Large intestine (tissue), 3 donors: ENCODE data around the gene SECISBP2. TPM values are rescaled to one million over a fixed set of nuclear protein-coding genes. Genes with fewer than 3 reads are reported as not detected.
"Not testable (repeated sequence)": the region's sequence is repeated elsewhere in the genome, so short reads cannot be mapped to it uniquely, and the experiment has no call there.

Experiments
- DNase-seq, 2 donors: peaks; one replicate each; pipeline versions ENCODE4 v3.0.0 to v3.0.0-alpha.2; 2013
- H3K27ac ChIP-seq: one replicate; pipeline ENCODE4 v1.5.1; 2013; ENCODE audit warnings: low read length
- H3K27me3 ChIP-seq: 2 replicates; pipeline ENCODE4 v1.6.1; 2013; ENCODE audit warnings: low read length; ENCODE audit not compliant: control insufficient read depth, insufficient read depth
- H3K36me3 ChIP-seq: 2 replicates; pipeline ENCODE4 v1.6.1; 2013; ENCODE audit warnings: low read length; ENCODE audit not compliant: control insufficient read depth, insufficient read depth
- H3K4me1 ChIP-seq: one replicate; pipeline ENCODE4 v1.6.1; 2013; ENCODE audit warnings: low read length; ENCODE audit not compliant: control insufficient read depth, insufficient read depth
- H3K4me3 ChIP-seq: one replicate; pipeline ENCODE4 v1.5.1; 2013; ENCODE audit warnings: low read length
- H3K9me3 ChIP-seq: one replicate; pipeline ENCODE4 v1.6.1; 2013; ENCODE audit warnings: mild to moderate bottlenecking, low read depth, low read length, moderate library complexity; ENCODE audit not compliant: control insufficient read depth
- WGBS: methylation state at CpG from one replicate; pipeline ENCODE4 v1.1.5; 2013; ENCODE audit warnings: low lambda C conversion rate; ENCODE audit not compliant: insufficient coverage; 5-methylcytosine and 5-hydroxymethylcytosine counted together
- polyA plus RNA-seq: library from polyadenylated mRNA; unstranded; fragments of 120-200 nt; gene quantifications from one replicate; pipeline ENCODE4 v1.2.1, GENCODE V29; 2013

The SECISBP2 gene
- polyA plus RNA-seq, 1 donor: 67.1 TPM

GRCh38 chr9:89363921-89364665 is 45.8 kb downstream of the SECISBP2 start:
- Histone ChIP-seq H3K27ac (no peak overlapping the region), H3K4me1 (no peaks in the 10 kb centered on the region), H3K36me3 (peaks cover 37% of the 10 kb centered on the region), H3K9me3 (no peaks in the 10 kb centered on the region), H3K4me3 (no peak overlapping the region), H3K27me3 (no peaks in the 10 kb centered on the region)
- WGBS: no CpG with 5 or more reads among the region's 9 CpGs
- DNase-seq: no peak

- H3K36me3 ChIP-seq: peaks cover 32% of the 10 kb centered on the region
- WGBS: no CpG with 5 or more reads among the region's 17 CpGs
- DNase-seq: no peak
Measured at GRCh38 chr9:89364666-89365531, 46.6 kb downstream of the SECISBP2 start.

GRCh38 chr9:89365532-89365912 is 47.2 kb downstream of the SECISBP2 start:
- H3K36me3 ChIP-seq: peaks cover 26% of the 10 kb centered on the region
- peaks cover 5% of the 10 kb centered on the region for H3K9me3 ChIP-seq
- WGBS: no CpG with 5 or more reads among the region's 2 CpGs
- H3K4me3 ChIP-seq: no peak overlapping the region
- DNase-seq: no peak
- H3K27ac ChIP-seq: no peak overlapping the region
- no peaks in the 10 kb centered on the region for H3K27me3 ChIP-seq
- H3K4me1 ChIP-seq: no peaks in the 10 kb centered on the region

More at GRCh38 chr9:89364666-89365531, 46.6 kb downstream of the SECISBP2 start:
- H3K4me3 ChIP-seq: no peak overlapping the region
- no peaks in the 10 kb centered on the region for H3K9me3 ChIP-seq
- H3K27me3 ChIP-seq: no peaks in the 10 kb centered on the region
- H3K27ac ChIP-seq: no peak overlapping the region
- H3K4me1 ChIP-seq: no peaks in the 10 kb centered on the region

- DNase-seq: no peak
- no peak overlapping the region for H3K27ac ChIP-seq
- H3K36me3 ChIP-seq: peaks cover 14% of the 10 kb centered on the region
- no peaks in the 10 kb centered on the region for H3K27me3 ChIP-seq
- H3K4me1 ChIP-seq: no peaks in the 10 kb centered on the region
- 100% methylated on average over 1 of the region's 3 CpGs for WGBS
- H3K4me3 ChIP-seq: no peak overlapping the region
- H3K9me3 ChIP-seq: peaks cover 11% of the 10 kb centered on the region
Measured at GRCh38 chr9:89366711-89367110, 48.4 kb downstream of the SECISBP2 start.

- DNase-seq: no peak
- no CpG with 5 or more reads among the region's 4 CpGs for WGBS
- H3K27ac ChIP-seq: no peak overlapping the region
Measured at GRCh38 chr9:89367281-89367680, 49.0 kb downstream of the SECISBP2 start.

GRCh38 chr9:89367726-89368437 is 49.6 kb downstream of the SECISBP2 start:
- Histone ChIP-seq H3K4me1 (no peaks in the 10 kb centered on the region), H3K27me3 (no peaks in the 10 kb centered on the region), H3K36me3 (peaks cover 4% of the 10 kb centered on the region), H3K9me3 (peaks cover 11% of the 10 kb centered on the region), H3K4me3 (no peak overlapping the region), H3K27ac (no peak overlapping the region)
- WGBS: no CpG with 5 or more reads among the region's 14 CpGs
- no peak for DNase-seq

More at GRCh38 chr9:89367281-89367680, 49.0 kb downstream of the SECISBP2 start:
- Histone ChIP-seq H3K4me3 (no peak overlapping the region), H3K4me1 (no peaks in the 10 kb centered on the region), H3K36me3 (peaks cover 8% of the 10 kb centered on the region), H3K9me3 (peaks cover 11% of the 10 kb centered on the region), H3K27me3 (no peaks in the 10 kb centered on the region)

GRCh38 chr9:89368550-89368949 is 50.2 kb downstream of the SECISBP2 start:
- H3K27ac ChIP-seq: no peak overlapping the region
- WGBS: no CpG with 5 or more reads among the region's 7 CpGs
- no peaks in the 10 kb centered on the region for H3K27me3 ChIP-seq
- H3K4me1 ChIP-seq: no peaks in the 10 kb centered on the region
- H3K4me3 ChIP-seq: no peak overlapping the region
- no peak for DNase-seq
- no peaks in the 10 kb centered on the region for H3K36me3 ChIP-seq
- peaks cover 11% of the 10 kb centered on the region for H3K9me3 ChIP-seq

DNA sequence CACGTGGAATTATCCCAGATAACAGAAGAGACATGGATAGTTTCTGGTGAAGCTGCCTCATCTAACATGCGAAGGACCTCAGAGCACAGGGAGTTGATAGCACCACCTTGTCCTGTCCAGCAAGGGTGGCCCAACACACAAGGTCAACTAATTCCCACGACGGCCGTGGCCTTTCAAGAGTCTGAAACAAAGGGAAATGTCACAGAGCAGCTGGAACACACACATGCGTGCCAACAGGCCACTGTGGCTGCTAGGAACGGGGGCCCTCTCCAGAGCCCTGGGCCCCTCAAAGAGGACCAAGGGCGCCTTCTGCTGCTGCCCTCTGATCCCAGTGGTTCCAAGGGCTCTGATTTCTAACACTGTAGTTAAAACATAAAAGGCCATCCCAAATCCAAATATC is 50.7 kb downstream of the SECISBP2 start:
- H3K4me3 ChIP-seq: no peak overlapping the region
- no peaks in the 10 kb centered on the region for H3K4me1 ChIP-seq
- no peaks in the 10 kb centered on the region for H3K36me3 ChIP-seq
- H3K27me3 ChIP-seq: no peaks in the 10 kb centered on the region
- WGBS: no CpG with 5 or more reads among the region's 8 CpGs
- peaks cover 11% of the 10 kb centered on the region for H3K9me3 ChIP-seq
- no peak for DNase-seq
- no peak overlapping the region for H3K27ac ChIP-seq

DNA sequence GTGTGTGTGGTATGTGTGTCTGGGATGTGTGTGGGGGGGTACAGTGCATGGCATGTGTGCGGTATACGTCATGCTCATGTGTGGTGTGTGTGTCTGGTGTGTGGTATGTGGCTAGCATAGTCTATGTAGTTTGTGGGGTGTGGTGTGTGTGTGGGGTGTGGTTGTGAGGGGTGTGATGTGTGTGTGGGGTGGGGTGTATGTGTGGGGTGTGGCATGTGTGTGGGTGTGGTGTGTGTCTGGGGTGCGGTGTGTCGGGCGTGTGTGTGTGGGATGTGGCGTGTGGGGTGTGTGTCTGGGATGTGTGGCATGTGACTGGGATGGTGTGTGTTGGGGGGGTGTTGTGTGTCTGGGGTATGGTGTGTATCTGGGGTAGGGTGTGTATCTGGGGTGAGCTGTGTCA is 52.3 kb downstream of the SECISBP2 start:
- Histone ChIP-seq H3K4me3 (no peak overlapping the region), H3K4me1 (peaks cover 3% of the 10 kb centered on the region), H3K27ac (no peak overlapping the region), H3K27me3 (no peaks in the 10 kb centered on the region), H3K36me3 (no peaks in the 10 kb centered on the region), H3K9me3 (peaks cover 11% of the 10 kb centered on the region)
- no peak for DNase-seq
- no CpG with 5 or more reads among the region's 6 CpGs for WGBS

DNA sequence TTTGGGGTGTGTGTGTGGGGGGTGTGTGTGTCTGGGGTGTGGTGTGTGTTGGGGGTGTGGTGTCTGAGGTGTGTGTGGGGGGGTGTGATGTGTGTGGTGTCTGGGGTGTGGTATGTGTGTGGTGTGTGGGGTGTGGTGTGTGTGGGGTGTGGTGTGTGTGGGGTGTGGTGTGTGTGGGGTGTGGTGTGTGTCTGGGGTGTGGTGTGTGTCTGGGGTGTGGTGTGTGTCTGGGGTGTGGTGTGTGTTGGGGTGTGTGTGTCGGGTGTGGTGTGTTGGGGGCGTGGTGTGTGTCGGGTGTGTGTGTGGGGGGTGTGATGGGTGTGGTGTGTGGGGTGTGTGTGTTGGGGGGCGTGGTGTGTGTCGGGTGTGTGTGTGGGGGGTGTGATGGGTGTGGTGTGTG is 53.5 kb downstream of the SECISBP2 start:
- DNase-seq, H3K27me3 ChIP-seq, H3K4me1 ChIP-seq, H3K4me3 ChIP-seq, H3K27ac ChIP-seq, H3K36me3 ChIP-seq: not testable (repeated sequence)
- peaks cover 11% of the 10 kb centered on the region for H3K9me3 ChIP-seq
- WGBS: no CpG with 5 or more reads among the region's 5 CpGs
